ENCODE measurements around the gene HUWE1. TPM values are rescaled to one million over a fixed set of nuclear protein-coding genes. Genes with fewer than 3 reads are reported as not detected.

Gene HUWE1
- total and polyA plus RNA-seq, 2 donors: 31.0 to 35.7 TPM

DNA sequence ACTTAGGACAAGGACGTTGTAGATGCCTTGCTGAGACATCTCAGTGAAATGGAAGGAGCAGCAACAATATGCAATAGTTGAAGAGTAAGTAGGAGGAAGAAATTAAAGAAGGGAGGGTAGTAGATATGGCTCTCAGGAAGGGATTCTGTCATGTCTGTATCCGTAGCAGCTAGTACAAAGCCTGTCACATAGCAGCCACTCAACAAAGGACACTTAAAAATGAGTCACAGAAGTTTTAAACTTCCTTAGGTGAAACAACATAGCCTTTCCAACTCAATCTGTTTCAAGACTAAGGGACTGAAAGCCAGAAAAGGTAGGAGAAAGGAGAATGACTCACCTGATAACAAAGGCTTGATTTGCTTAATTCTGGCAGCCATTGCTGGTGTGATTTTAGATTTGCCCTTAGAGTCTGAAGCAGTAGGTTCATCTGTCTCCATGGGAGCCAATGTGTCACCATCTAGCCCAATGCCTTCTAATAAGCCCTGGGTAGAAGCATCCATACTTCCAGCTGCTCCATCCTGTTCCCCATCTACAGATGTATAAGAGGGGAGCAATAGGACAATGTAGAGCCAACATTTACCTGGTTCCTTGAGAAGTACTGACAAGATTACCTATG is 86.6 kb downstream of the HUWE1 start:
- no peaks in the 10 kb centered on the region for H3K27me3 ChIP-seq (ENCODE audit: control insufficient read depth in 2 of 2, insufficient read depth in 1 of 2, low read length in 1 of 2)
- WGBS: 96% methylated on average over 2 of the region's 2 CpGs
- DNase-seq (ENCODE audit: low read depth in 6 of 9, low spot score in 9 of 9): no peak
- no peak overlapping the region for H3K27ac ChIP-seq (ENCODE audit: low read depth in 1 of 2, low read length in 1 of 2)
- H3K4me1 ChIP-seq (ENCODE audit: control insufficient read depth in 2 of 2, insufficient read depth in 2 of 2, low read length in 2 of 2): no peaks in the 10 kb centered on the region
- peaks cover 25 to 47% of the 10 kb centered on the region in 2 donors for H3K36me3 ChIP-seq (ENCODE audit: control insufficient read depth in 2 of 2, insufficient read depth in 2 of 2, low read length in 1 of 2)
- H3K9me3 ChIP-seq (ENCODE audit: control insufficient read depth in 2 of 2, insufficient read depth in 1 of 2, low read length in 1 of 2): no peaks in the 10 kb centered on the region
- H3K4me3 ChIP-seq (ENCODE audit: low read length in 2 of 2): no peak overlapping the region

DNA sequence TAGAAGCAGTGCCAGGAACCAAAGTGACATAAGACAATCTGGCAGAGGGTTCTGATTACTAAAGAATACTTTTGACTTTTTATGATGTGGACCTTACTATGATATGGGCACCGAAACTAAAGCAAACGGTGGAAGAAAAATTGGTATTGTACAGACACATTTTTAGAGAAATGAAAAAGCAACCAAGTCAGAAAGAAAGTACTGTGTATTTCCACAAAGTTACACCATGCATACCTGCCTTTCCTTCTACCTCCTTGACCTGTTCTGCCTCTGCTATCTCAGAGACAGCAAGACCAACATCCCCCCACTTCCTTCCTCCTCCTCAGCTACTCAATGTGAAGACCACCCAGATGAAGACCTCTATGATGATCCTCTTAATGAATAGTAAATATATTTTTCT is 88.3 kb downstream of the HUWE1 start:
- no peak overlapping the region for H3K27ac ChIP-seq (ENCODE audit: low read depth in 1 of 2, low read length in 1 of 2)
- no peaks in the 10 kb centered on the region for H3K27me3 ChIP-seq (ENCODE audit: control insufficient read depth in 2 of 2, insufficient read depth in 1 of 2, low read length in 1 of 2)
- no peak for DNase-seq (ENCODE audit: low read depth in 6 of 9, low spot score in 9 of 9)
- no peaks in the 10 kb centered on the region for H3K4me1 ChIP-seq (ENCODE audit: control insufficient read depth in 2 of 2, insufficient read depth in 2 of 2, low read length in 2 of 2)
- 93% methylated on average over 2 of the region's 2 CpGs for WGBS
- peaks cover 29 to 49% of the 10 kb centered on the region in 2 donors for H3K36me3 ChIP-seq (ENCODE audit: control insufficient read depth in 2 of 2, insufficient read depth in 2 of 2, low read length in 1 of 2)
- no peaks in the 10 kb centered on the region for H3K9me3 ChIP-seq (ENCODE audit: control insufficient read depth in 2 of 2, insufficient read depth in 1 of 2, low read length in 1 of 2)
- no peak overlapping the region for H3K4me3 ChIP-seq (ENCODE audit: low read length in 2 of 2)

DNA sequence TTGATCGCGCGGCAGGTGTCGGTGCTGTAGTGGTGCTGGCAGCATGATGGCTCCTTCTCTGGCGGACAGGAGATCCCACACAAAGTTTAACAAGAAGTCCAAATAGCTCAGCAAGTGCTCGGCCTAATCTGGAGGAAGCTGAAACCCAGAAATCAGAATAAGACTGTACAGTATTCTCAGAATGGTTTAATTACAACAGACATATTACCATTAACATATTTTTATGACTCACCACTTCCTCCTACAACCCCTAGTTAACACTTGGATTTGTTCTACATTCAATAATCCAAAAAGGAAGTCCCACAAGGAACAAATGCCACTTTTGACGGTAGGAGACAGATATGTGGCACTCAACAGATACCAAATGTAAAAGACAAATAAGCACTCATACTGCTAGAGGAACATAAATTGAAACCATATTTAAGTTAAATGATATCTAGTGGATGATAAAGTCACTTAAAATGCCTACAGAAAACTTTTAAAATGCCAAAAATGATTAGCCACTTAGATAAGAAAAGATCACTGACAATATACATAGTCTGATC is 91.2 kb downstream of the HUWE1 start:
- Histone ChIP-seq H3K36me3 (ENCODE audit: control insufficient read depth in 2 of 2, insufficient read depth in 2 of 2, low read length in 1 of 2) (peaks cover 34 to 65% of the 10 kb centered on the region in 2 donors), H3K4me3 (ENCODE audit: low read length in 2 of 2) (no peak overlapping the region)

DNA sequence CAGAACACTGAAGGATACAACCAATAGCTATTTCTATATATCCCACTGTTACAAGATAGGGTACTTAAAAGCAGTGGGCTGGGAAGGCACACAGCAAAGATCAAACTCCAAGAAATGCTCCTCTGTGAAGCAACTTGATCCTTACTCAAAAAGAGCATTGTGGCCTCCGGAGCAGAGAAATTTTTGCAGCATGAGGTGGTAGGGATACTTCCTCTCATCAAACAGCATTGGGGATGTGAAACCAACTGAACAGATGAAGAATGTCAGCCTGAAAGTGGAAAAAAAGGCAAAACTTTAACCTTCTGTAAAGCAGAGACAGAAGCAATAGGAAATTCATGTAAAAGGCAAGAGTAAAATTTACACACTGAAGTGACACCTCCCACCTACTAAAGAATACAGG is 92.2 kb downstream of the HUWE1 start:
- peaks cover 41 to 68% of the 10 kb centered on the region in 2 donors for H3K36me3 ChIP-seq (ENCODE audit: control insufficient read depth in 2 of 2, insufficient read depth in 2 of 2, low read length in 1 of 2)
- no peak overlapping the region for H3K27ac ChIP-seq (ENCODE audit: low read depth in 1 of 2, low read length in 1 of 2)
- no peaks in the 10 kb centered on the region for H3K27me3 ChIP-seq (ENCODE audit: control insufficient read depth in 2 of 2, insufficient read depth in 1 of 2, low read length in 1 of 2)
- no peak for DNase-seq (ENCODE audit: low read depth in 6 of 9, low spot score in 9 of 9)
- H3K4me3 ChIP-seq (ENCODE audit: low read length in 2 of 2): no peak overlapping the region
- H3K9me3 ChIP-seq (ENCODE audit: control insufficient read depth in 2 of 2, insufficient read depth in 1 of 2, low read length in 1 of 2): no peaks in the 10 kb centered on the region
- WGBS: 97% methylated on average over 1 of the region's 1 CpG
- H3K4me1 ChIP-seq (ENCODE audit: control insufficient read depth in 2 of 2, insufficient read depth in 2 of 2, low read length in 2 of 2): no peaks in the 10 kb centered on the region

More for the DNA sequence above, 91.2 kb downstream of the HUWE1 start:
- H3K9me3 ChIP-seq (ENCODE audit: control insufficient read depth in 2 of 2, insufficient read depth in 1 of 2, low read length in 1 of 2): no peaks in the 10 kb centered on the region
- DNase-seq (ENCODE audit: low read depth in 6 of 9, low spot score in 9 of 9): no peak
- no peaks in the 10 kb centered on the region for H3K27me3 ChIP-seq (ENCODE audit: control insufficient read depth in 2 of 2, insufficient read depth in 1 of 2, low read length in 1 of 2)
- H3K27ac ChIP-seq (ENCODE audit: low read depth in 1 of 2, low read length in 1 of 2): no peak overlapping the region
- H3K4me1 ChIP-seq (ENCODE audit: control insufficient read depth in 2 of 2, insufficient read depth in 2 of 2, low read length in 2 of 2): no peaks in the 10 kb centered on the region
- WGBS: 97% methylated on average over 7 of the region's 7 CpGs

DNA sequence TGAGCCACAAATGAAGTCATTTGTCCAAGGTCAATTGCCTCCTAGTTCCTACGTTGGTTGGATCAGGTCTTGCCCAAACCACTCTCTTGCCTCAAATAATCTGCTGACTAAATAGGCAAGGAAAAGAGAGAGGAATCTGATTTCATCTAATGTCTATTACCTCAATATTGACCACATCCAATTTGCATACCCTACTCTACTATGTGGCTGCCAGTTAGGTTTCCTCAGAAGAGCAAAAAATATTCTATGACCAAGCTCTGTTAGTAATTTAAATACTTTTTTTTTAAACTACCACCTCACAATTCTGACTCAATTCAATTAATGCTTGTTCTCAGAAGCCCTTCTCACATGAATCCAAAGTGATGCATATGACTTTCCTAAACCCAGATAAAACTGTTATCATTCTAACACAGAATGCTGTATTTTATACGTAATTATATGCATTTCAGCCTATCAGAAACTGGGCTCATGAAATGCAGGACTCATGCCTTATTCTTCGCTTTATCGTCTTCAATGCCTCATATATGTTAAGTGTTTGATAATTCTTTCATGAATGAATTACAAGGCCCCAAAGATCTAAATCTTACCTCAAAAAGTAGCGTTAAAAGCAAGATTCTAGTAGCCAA is 98.6 kb downstream of the HUWE1 start:
- 98% methylated on average over 5 of the region's 5 CpGs for WGBS
- H3K4me1 ChIP-seq (ENCODE audit: control insufficient read depth in 2 of 2, insufficient read depth in 2 of 2, low read length in 2 of 2): no peaks in the 10 kb centered on the region
- DNase-seq (ENCODE audit: low read depth in 6 of 9, low spot score in 9 of 9): no peak
- no peaks in the 10 kb centered on the region for H3K9me3 ChIP-seq (ENCODE audit: control insufficient read depth in 2 of 2, insufficient read depth in 1 of 2, low read length in 1 of 2)
- no peaks in the 10 kb centered on the region for H3K27me3 ChIP-seq (ENCODE audit: control insufficient read depth in 2 of 2, insufficient read depth in 1 of 2, low read length in 1 of 2)
- peaks cover 46 to 87% of the 10 kb centered on the region in 2 donors for H3K36me3 ChIP-seq (ENCODE audit: control insufficient read depth in 2 of 2, insufficient read depth in 2 of 2, low read length in 1 of 2)
- H3K4me3 ChIP-seq (ENCODE audit: low read length in 2 of 2): no peak overlapping the region
- H3K27ac ChIP-seq (ENCODE audit: low read depth in 1 of 2, low read length in 1 of 2): no peak overlapping the region

DNA sequence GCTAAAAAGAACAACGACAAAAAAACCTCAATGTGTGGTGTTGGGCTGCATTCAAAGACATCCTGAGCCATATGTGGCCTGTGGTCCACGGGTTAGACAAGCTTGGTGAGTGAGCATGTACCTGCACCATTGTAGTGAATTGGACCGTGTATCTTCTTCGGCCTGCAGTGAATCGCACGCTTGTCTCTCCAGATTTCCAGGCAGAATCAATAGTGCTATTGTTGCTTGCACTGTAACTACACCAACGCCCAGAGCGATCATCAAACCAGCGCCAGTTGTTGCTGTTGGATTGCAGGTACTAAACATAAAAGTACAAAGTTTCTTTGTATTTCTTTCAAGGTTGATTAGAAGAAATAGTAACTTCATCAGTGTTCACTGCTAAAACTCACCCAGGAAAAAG is 101.6 kb downstream of the HUWE1 start:
- H3K9me3 ChIP-seq (ENCODE audit: control insufficient read depth in 2 of 2, insufficient read depth in 1 of 2, low read length in 1 of 2): no peaks in the 10 kb centered on the region
- no peak overlapping the region for H3K4me3 ChIP-seq (ENCODE audit: low read length in 2 of 2)
- no peak for DNase-seq (ENCODE audit: low read depth in 6 of 9, low spot score in 9 of 9)
- H3K27ac ChIP-seq (ENCODE audit: low read depth in 1 of 2, low read length in 1 of 2): no peak overlapping the region
- H3K27me3 ChIP-seq (ENCODE audit: control insufficient read depth in 2 of 2, insufficient read depth in 1 of 2, low read length in 1 of 2): no peaks in the 10 kb centered on the region
- WGBS: 99% methylated on average over 9 of the region's 9 CpGs
- H3K4me1 ChIP-seq (ENCODE audit: control insufficient read depth in 2 of 2, insufficient read depth in 2 of 2, low read length in 2 of 2): no peaks in the 10 kb centered on the region
- H3K36me3 ChIP-seq (ENCODE audit: control insufficient read depth in 2 of 2, insufficient read depth in 2 of 2, low read length in 1 of 2): peaks cover 38 to 85% of the 10 kb centered on the region in 2 donors

DNA sequence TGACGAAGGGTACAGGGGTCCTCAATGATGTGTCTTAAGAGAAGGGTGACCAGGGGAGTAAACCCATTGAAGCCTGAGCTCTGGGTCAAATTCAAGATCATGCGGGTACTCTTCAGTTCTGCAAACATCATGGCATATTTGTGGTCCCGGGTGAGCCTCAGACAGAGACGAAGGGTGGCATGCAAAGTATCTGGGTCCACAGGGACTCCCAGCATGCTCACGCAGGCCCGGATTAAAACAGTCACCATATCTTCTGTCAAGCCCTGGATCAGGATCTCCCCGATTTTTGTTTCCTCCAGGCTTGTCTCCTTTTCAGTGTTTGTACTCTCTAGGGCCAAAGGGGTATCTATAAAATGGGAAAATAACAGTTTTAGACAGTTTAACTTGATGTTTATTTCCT is 102.9 kb downstream of the HUWE1 start:
- Histone ChIP-seq H3K4me3 (ENCODE audit: low read length in 2 of 2) (no peak overlapping the region), H3K36me3 (ENCODE audit: control insufficient read depth in 2 of 2, insufficient read depth in 2 of 2, low read length in 1 of 2) (peaks cover 31 to 74% of the 10 kb centered on the region in 2 donors), H3K27ac (ENCODE audit: low read depth in 1 of 2, low read length in 1 of 2) (no peak overlapping the region), H3K4me1 (ENCODE audit: control insufficient read depth in 2 of 2, insufficient read depth in 2 of 2, low read length in 2 of 2) (no peaks in the 10 kb centered on the region), H3K9me3 (ENCODE audit: control insufficient read depth in 2 of 2, insufficient read depth in 1 of 2, low read length in 1 of 2) (no peaks in the 10 kb centered on the region), H3K27me3 (ENCODE audit: control insufficient read depth in 2 of 2, insufficient read depth in 1 of 2, low read length in 1 of 2) (no peaks in the 10 kb centered on the region)
- 98% methylated on average over 7 of the region's 7 CpGs for WGBS
- no peak for DNase-seq (ENCODE audit: low read depth in 6 of 9, low spot score in 9 of 9)

DNA sequence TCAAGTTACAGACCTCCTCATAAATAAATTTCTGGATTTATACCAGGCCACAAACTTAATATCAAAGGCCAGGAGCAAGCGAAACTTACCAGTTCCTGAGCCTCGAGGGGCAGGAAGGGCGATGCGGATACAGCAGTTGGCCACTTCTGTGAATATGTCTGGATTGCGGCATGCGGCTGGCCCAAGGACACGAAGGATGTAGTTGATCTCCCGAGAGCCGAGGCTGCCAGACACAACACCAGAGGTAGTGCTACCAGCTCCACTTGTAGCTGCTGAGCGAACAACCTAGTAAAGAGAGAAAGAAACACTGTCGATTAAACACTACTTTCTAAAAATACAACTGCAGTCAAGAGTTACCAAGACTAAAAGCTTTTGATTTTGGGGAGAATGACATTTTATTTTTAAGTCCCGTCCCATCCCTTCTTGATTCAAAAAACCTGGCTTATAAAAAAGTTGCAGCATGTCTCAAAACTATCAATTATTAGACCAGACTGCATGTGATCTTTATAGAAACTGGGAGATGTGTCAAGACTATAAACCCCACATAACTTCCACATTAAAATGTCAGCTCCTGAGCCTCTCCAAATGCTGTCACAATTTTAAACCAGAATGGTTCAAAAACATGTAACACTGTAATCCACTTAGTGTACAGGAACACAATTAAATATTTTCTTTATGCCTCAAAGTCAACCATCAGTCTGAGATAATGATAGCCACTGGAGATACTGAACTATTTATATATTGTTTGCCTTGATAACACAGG is 105.6 kb downstream of the HUWE1 start:
- no peaks in the 10 kb centered on the region for H3K9me3 ChIP-seq (ENCODE audit: control insufficient read depth in 2 of 2, insufficient read depth in 1 of 2, low read length in 1 of 2)
- H3K27ac ChIP-seq (ENCODE audit: low read depth in 1 of 2, low read length in 1 of 2): no peak overlapping the region
- peaks cover 24 to 61% of the 10 kb centered on the region in 2 donors for H3K36me3 ChIP-seq (ENCODE audit: control insufficient read depth in 2 of 2, insufficient read depth in 2 of 2, low read length in 1 of 2)
- no peak overlapping the region for H3K4me3 ChIP-seq (ENCODE audit: low read length in 2 of 2)
- no peak for DNase-seq (ENCODE audit: low read depth in 6 of 9, low spot score in 9 of 9)
- no peaks in the 10 kb centered on the region for H3K4me1 ChIP-seq (ENCODE audit: control insufficient read depth in 2 of 2, insufficient read depth in 2 of 2, low read length in 2 of 2)
- H3K27me3 ChIP-seq (ENCODE audit: control insufficient read depth in 2 of 2, insufficient read depth in 1 of 2, low read length in 1 of 2): no peaks in the 10 kb centered on the region
- WGBS: 98% methylated on average over 12 of the region's 12 CpGs

DNA sequence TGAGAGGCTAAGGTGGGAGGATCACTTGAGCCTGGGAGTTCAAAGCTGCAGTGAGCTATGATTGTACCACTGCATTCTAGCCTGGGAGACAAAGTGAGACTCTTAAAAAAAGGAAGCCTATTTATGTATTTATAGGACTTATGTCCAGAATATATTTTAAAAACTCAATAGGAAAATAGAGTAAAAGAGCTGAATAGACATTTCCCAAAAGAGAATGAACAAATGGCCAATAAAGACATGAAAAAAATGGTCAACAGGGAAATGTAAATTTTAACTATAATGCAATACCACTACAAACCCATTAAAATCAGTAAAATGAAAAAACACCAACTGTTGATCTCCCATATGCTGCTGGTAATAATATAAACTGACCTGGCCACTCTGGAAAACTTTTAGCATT is 115.0 kb downstream of the HUWE1 start:
- Histone ChIP-seq H3K27ac (ENCODE audit: low read depth in 1 of 2, low read length in 1 of 2) (no peak overlapping the region), H3K27me3 (ENCODE audit: control insufficient read depth in 2 of 2, insufficient read depth in 1 of 2, low read length in 1 of 2) (no peaks in the 10 kb centered on the region), H3K9me3 (ENCODE audit: control insufficient read depth in 2 of 2, insufficient read depth in 1 of 2, low read length in 1 of 2) (no peaks in the 10 kb centered on the region), H3K4me1 (ENCODE audit: control insufficient read depth in 2 of 2, insufficient read depth in 2 of 2, low read length in 2 of 2) (no peaks in the 10 kb centered on the region), H3K36me3 (ENCODE audit: control insufficient read depth in 2 of 2, insufficient read depth in 2 of 2, low read length in 1 of 2) (peaks cover 34 to 60% of the 10 kb centered on the region in 2 donors), H3K4me3 (ENCODE audit: low read length in 2 of 2) (no peak overlapping the region)
- DNase-seq (ENCODE audit: low read depth in 6 of 9, low spot score in 9 of 9): no peak
